GM18511 (cell line): ENCODE measurements around the gene MEIOSIN.
A peak's percentile ranks its signal among the peaks of the same experiment; 100 is the strongest.
"Not testable (repeated sequence)": the region's sequence is repeated elsewhere in the genome, so short reads cannot be mapped to it uniquely, and the experiment has no call there.

Source experiments
- ATAC-seq: cut with Tn5 transposase; IDR thresholded peaks from one replicate; pipeline ENCODE4 v1.9.1; 2021; ENCODE audit warnings: mild to moderate bottlenecking, moderate library complexity; ENCODE audit not compliant: unreplicated experiment

MEIOSIN gene

GRCh38 chr19:45733160-45733810 lies at the start of gene MEIOSIN:
MEIOSIN (plus strand) TSS chr19:45733439; CDS start chr19:45735377, 1,938 bp downstream.
- ATAC-seq = no peak

- ATAC-seq = not testable (repeated sequence)
Measured at GRCh38 chr19:45685045-45685444, 48.2 kb upstream of the MEIOSIN start.

GRCh38 chr19:45687599-45687998 lies 45.6 kb upstream of the MEIOSIN start:
- ATAC-seq = no peak

- peak; percentile 63 for ATAC-seq
Measured at GRCh38 chr19:45691516-45692186, 41.6 kb upstream of the MEIOSIN start, which contains the start of gene SNRPD2. SNRPD2 (minus strand) TSS chr19:45691953; CDS start chr19:45691888, 65 bp downstream.

- ATAC-seq = peak; percentile 90
Measured at GRCh38 chr19:45692187-45693105, 40.8 kb upstream of the MEIOSIN start, which contains the start of gene QPCTL. QPCTL (plus strand) TSS chr19:45692666; CDS start chr19:45692704, 38 bp downstream.

GRCh38 chr19:45693106-45693788 lies 40.0 kb upstream of the MEIOSIN start:
- no peak for ATAC-seq

- no peak for ATAC-seq
Measured at GRCh38 chr19:45701676-45702075, 31.6 kb upstream of the MEIOSIN start.

GRCh38 chr19:45705115-45705514 lies 28.1 kb upstream of the MEIOSIN start:
- no peak for ATAC-seq

GRCh38 chr19:45705710-45706415 lies 27.4 kb upstream of the MEIOSIN start:
- no peak for ATAC-seq

GRCh38 chr19:45710356-45711130 lies 22.7 kb upstream of the MEIOSIN start:
- ATAC-seq = no peak

- no peak for ATAC-seq
Measured at GRCh38 chr19:45711851-45712698, 21.2 kb upstream of the MEIOSIN start.

GRCh38 chr19:45712699-45713067 lies 20.6 kb upstream of the MEIOSIN start:
- no peak for ATAC-seq

- ATAC-seq = no peak
Measured at GRCh38 chr19:45713141-45713540, 20.1 kb upstream of the MEIOSIN start.

GRCh38 chr19:45715139-45715538 lies 18.1 kb upstream of the MEIOSIN start:
- no peak for ATAC-seq

- no peak for ATAC-seq
Measured at GRCh38 chr19:45716359-45717130, 16.7 kb upstream of the MEIOSIN start.

GRCh38 chr19:45717131-45717982 lies 15.9 kb upstream of the MEIOSIN start:
- ATAC-seq = peak; percentile 98
